HepG2 (cell line): Measurements from ENCODE around the gene DNASE1L2. TPM values are rescaled to one million over a fixed set of nuclear protein-coding genes. Genes with fewer than 3 reads are reported as not detected.
A peak's percentile ranks its signal among the peaks of the same experiment; 100 is the strongest.

Experiments used
- AGO1 ChIP-seq: fragments of 200-400 bp; formaldehyde crosslinking; IDR thresholded peaks from 2 replicates; pipeline ENCODE4 v1.6.1; 2017; ENCODE audit warnings: mild to moderate bottlenecking, low read depth, low read length, moderate library complexity; ENCODE audit not compliant: poor library complexity, severe bottlenecking
- BCL6 ChIP-seq: IDR thresholded peaks from 2 replicates; pipeline ENCODE4 v1.6.1; 2016; ENCODE audit warnings: missing genetic modification reagents, missing compliant biosample characterization
- BHLHE40 ChIP-seq: IDR thresholded peaks from 2 replicates; pipeline ENCODE4 v1.6.1; 2011; ENCODE audit warnings: low read length, improper control_type of control experiment
- CBX1 ChIP-seq: IDR thresholded peaks from one replicate; pipeline ENCODE4 v1.6.1; 2016; ENCODE audit warnings: antibody characterized with exemption, low read depth
- EEA1 ChIP-seq: sonication (generic); formaldehyde crosslinking; IDR thresholded peaks from 2 replicates; pipeline ENCODE4 v1.5.1; 2020; ENCODE audit warnings: mild to moderate bottlenecking, missing genetic modification reagents, borderline replicate concordance
- ISX ChIP-seq: sonication (generic); formaldehyde crosslinking; conservative IDR thresholded peaks from 2 replicates; pipeline ENCODE4 v1.5.0; 2020; ENCODE audit warnings: missing genetic modification reagents
- KAT8 ChIP-seq: IDR thresholded peaks from 2 replicates; pipeline ENCODE4 v1.6.1; 2016; ENCODE audit warnings: missing genetic modification reagents, missing compliant biosample characterization
- PITX1 ChIP-seq: sonication (generic); formaldehyde crosslinking; IDR thresholded peaks from 2 replicates; pipeline ENCODE4 v1.5.1; 2020; ENCODE audit warnings: mild to moderate bottlenecking, missing genetic modification reagents
- SETDB1 ChIP-seq: sonication (generic); formaldehyde crosslinking; IDR thresholded peaks from 2 replicates; pipeline ENCODE4 v1.5.1; 2020; ENCODE audit warnings: missing genetic modification reagents, mild to moderate bottlenecking, borderline replicate concordance
- SMAD9 ChIP-seq: sonication (generic); formaldehyde crosslinking; IDR thresholded peaks from 2 replicates; pipeline ENCODE4 v1.5.1; 2020; ENCODE audit warnings: mild to moderate bottlenecking, missing genetic modification reagents
- SPEN ChIP-seq: sonication (generic); formaldehyde crosslinking; IDR thresholded peaks from 2 replicates; pipeline ENCODE4 v1.5.1; 2020; ENCODE audit warnings: low read depth, mild to moderate bottlenecking, missing genetic modification reagents
- SRY ChIP-seq: sonication (generic); formaldehyde crosslinking; IDR thresholded peaks from 2 replicates; pipeline ENCODE4 v1.8.0; 2022; ENCODE audit warnings: mild to moderate bottlenecking, missing genetic modification reagents
- ZBTB38 ChIP-seq: sonication (generic); formaldehyde crosslinking; IDR thresholded peaks from 2 replicates; pipeline ENCODE4 v1.5.1; 2020; ENCODE audit warnings: mild to moderate bottlenecking, missing genetic modification reagents
- ZFX ChIP-seq: sonication (generic); formaldehyde crosslinking; IDR thresholded peaks from 2 replicates; pipeline ENCODE4 v1.4.0; 2020; ENCODE audit warnings: mild to moderate bottlenecking, low read depth, missing genetic modification reagents, moderate library complexity
- ZMYM2 ChIP-seq: sonication (generic); formaldehyde crosslinking; IDR thresholded peaks from 2 replicates; pipeline ENCODE4 v1.8.0; 2022; ENCODE audit warnings: mild to moderate bottlenecking, missing genetic modification reagents
- ZNF232 ChIP-seq: sonication (generic); formaldehyde crosslinking; IDR thresholded peaks from 2 replicates; pipeline ENCODE4 v1.4.0; 2020; ENCODE audit warnings: missing genetic modification reagents, borderline replicate concordance
- ZNF326 ChIP-seq: sonication (generic); formaldehyde crosslinking; IDR thresholded peaks from 2 replicates; pipeline ENCODE4 v1.4.0; 2020; ENCODE audit warnings: missing genetic modification reagents, borderline replicate concordance
- ZNF432 ChIP-seq: sonication (generic); formaldehyde crosslinking; IDR thresholded peaks from 2 replicates; pipeline ENCODE4 v1.5.0; 2020; ENCODE audit warnings: missing genetic modification reagents, mild to moderate bottlenecking, borderline replicate concordance
- ZNF468 ChIP-seq: sonication (generic); formaldehyde crosslinking; IDR thresholded peaks from 2 replicates; pipeline ENCODE4 v1.8.0; 2022; ENCODE audit warnings: mild to moderate bottlenecking, moderate library complexity, missing genetic modification reagents
- ZNF564 ChIP-seq: sonication (generic); formaldehyde crosslinking; IDR thresholded peaks from 2 replicates; pipeline ENCODE4 v1.8.1; 2023; ENCODE audit warnings: mild to moderate bottlenecking, missing genetic modification reagents
- ZNF605 ChIP-seq: sonication (generic); formaldehyde crosslinking; IDR thresholded peaks from 2 replicates; pipeline ENCODE4 v1.8.0; 2022; ENCODE audit warnings: mild to moderate bottlenecking, missing genetic modification reagents
- ZNF691 ChIP-seq: sonication (generic); formaldehyde crosslinking; IDR thresholded peaks from 2 replicates; pipeline ENCODE4 v1.4.0; 2020; ENCODE audit warnings: missing genetic modification reagents, low read depth, mild to moderate bottlenecking, borderline replicate concordance
- ZSCAN20 ChIP-seq: sonication (generic); formaldehyde crosslinking; IDR thresholded peaks from 2 replicates; pipeline ENCODE4 v1.4.0; 2020; ENCODE audit warnings: missing genetic modification reagents, mild to moderate bottlenecking, borderline replicate concordance
- polyA plus RNA-seq, 8 experiments: library from polyadenylated mRNA; depleted of rRNA in 3 of 8; stranded (reverse) in 7 of 8; unstranded in 1 of 8; fragments of >200 nt; fragmentation: Illumina TruSeq in 4 of 8; extraction: Trizol in 4 of 8; gene quantifications; 2 replicates each; pipeline versions ENCODE4 v1.2.1 to v1.2.3, GENCODE V29; 2011 to 2016; ENCODE audit warnings: low read depth in 4 of 8, missing spikeins in 1 of 8, mixed read lengths in 1 of 8; ENCODE audit not compliant: insufficient read depth in 1 of 8
- total RNA-seq, 5 experiments: library from RNA; depleted of rRNA; stranded (reverse); fragments of >200 nt; fragmentation: Illumina TruSeq; extraction: Trizol; gene quantifications; 2 replicates each; pipeline ENCODE4 v1.2.3, GENCODE V29; 2016; ENCODE audit warnings: low read depth in 1 of 5
- TF ChIP-seq, protein P1 (sequence below): sonication (generic); formaldehyde crosslinking; IDR thresholded peaks from 2 replicates; pipeline ENCODE4 v1.8.1; 2023; ENCODE audit warnings: mild to moderate bottlenecking, missing genetic modification reagents
- TF ChIP-seq, protein P2 (sequence below): sonication (generic); formaldehyde crosslinking; IDR thresholded peaks from 2 replicates; pipeline ENCODE4 v1.4.0; 2020; ENCODE audit warnings: missing genetic modification reagents, borderline replicate concordance
- TF ChIP-seq, protein P3 (sequence below): IDR thresholded peaks from 2 replicates; pipeline ENCODE4 v1.6.1; 2016; ENCODE audit warnings: low read depth

The DNASE1L2 gene
- total and polyA plus RNA-seq, 2 of the 13 experiments (the other 11 are each of a cell fraction or from before 2014, with no cell fraction given), result 0.44 to 0.50 TPM

DNA sequence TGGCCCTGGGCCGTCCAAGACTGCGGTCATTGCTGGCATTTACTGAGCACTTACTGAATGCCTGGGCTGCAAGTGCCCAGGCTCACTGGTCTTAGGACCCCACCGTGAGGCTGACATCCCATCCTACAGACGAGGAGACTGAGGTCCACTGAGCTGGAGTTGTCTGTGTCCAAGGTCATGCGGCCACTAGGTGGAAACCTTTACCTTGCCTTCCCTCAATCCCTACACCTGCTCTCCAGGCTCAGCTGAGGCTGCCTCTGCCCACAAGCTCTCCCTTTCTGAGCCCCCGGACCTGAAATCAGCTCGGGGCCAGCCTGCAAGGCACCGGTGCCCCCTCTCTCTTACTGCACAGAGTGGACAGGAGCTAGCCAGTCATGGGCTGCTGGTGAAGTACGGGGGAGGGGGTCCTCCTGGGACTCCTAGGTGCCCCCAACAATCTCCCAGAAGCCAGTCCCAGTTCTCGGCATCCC lies 41.4 kb upstream of the DNASE1L2 start (continued):
- no peak for TF ChIP-seq ZNF564
- TF ChIP-seq, protein P1, sequence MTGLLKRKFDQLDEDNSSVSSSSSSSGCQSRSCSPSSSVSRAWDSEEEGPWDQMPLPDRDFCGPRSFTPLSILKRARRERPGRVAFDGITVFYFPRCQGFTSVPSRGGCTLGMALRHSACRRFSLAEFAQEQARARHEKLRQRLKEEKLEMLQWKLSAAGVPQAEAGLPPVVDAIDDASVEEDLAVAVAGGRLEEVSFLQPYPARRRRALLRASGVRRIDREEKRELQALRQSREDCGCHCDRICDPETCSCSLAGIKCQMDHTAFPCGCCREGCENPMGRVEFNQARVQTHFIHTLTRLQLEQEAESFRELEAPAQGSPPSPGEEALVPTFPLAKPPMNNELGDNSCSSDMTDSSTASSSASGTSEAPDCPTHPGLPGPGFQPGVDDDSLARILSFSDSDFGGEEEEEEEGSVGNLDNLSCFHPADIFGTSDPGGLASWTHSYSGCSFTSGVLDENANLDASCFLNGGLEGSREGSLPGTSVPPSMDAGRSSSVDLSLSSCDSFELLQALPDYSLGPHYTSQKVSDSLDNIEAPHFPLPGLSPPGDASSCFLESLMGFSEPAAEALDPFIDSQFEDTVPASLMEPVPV (CRISPR knock-in tag), result no peak
- peak; percentile 91 for TF ChIP-seq ZMYM2 (CRISPR knock-in tag)
- 0 out of 2 replicates have a peak, but pooled peaks have one; percentile 31 for TF ChIP-seq ZNF232 (CRISPR knock-in tag)
- TF ChIP-seq, protein P2, sequence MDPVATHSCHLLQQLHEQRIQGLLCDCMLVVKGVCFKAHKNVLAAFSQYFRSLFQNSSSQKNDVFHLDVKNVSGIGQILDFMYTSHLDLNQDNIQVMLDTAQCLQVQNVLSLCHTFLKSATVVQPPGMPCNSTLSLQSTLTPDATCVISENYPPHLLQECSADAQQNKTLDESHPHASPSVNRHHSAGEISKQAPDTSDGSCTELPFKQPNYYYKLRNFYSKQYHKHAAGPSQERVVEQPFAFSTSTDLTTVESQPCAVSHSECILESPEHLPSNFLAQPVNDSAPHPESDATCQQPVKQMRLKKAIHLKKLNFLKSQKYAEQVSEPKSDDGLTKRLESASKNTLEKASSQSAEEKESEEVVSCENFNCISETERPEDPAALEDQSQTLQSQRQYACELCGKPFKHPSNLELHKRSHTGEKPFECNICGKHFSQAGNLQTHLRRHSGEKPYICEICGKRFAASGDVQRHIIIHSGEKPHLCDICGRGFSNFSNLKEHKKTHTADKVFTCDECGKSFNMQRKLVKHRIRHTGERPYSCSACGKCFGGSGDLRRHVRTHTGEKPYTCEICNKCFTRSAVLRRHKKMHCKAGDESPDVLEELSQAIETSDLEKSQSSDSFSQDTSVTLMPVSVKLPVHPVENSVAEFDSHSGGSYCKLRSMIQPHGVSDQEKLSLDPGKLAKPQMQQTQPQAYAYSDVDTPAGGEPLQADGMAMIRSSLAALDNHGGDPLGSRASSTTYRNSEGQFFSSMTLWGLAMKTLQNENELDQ (CRISPR knock-in tag), result no peak
- TF ChIP-seq SETDB1 (CRISPR knock-in tag), result no peak
- 0 out of 2 replicates have a peak, but pooled peaks have one; percentile 39 for TF ChIP-seq ZNF691 (CRISPR knock-in tag)
- no peak for TF ChIP-seq ZNF432
- peak; percentile 32; the same call in 1 of the 2 replicates for TF ChIP-seq SPEN (CRISPR knock-in tag)
- TF ChIP-seq ZFX (CRISPR knock-in tag), result 0 out of 2 replicates have a peak, but pooled peaks have one; percentile 1
- no peak for TF ChIP-seq ISX (CRISPR knock-in tag)
- no peak for TF ChIP-seq SMAD9 (CRISPR knock-in tag)
- peak; percentile 23 for TF ChIP-seq CBX1
- TF ChIP-seq ZNF605, result 0 out of 2 replicates have a peak, but pooled peaks have one; percentile 13
- TF ChIP-seq ZSCAN20, result no peak
- no peak for TF ChIP-seq BHLHE40
- TF ChIP-seq ZNF326 (CRISPR knock-in tag), result no peak
- no peak for TF ChIP-seq BCL6 (CRISPR knock-in tag)
- TF ChIP-seq AGO1, result no peak
- TF ChIP-seq, protein P3, sequence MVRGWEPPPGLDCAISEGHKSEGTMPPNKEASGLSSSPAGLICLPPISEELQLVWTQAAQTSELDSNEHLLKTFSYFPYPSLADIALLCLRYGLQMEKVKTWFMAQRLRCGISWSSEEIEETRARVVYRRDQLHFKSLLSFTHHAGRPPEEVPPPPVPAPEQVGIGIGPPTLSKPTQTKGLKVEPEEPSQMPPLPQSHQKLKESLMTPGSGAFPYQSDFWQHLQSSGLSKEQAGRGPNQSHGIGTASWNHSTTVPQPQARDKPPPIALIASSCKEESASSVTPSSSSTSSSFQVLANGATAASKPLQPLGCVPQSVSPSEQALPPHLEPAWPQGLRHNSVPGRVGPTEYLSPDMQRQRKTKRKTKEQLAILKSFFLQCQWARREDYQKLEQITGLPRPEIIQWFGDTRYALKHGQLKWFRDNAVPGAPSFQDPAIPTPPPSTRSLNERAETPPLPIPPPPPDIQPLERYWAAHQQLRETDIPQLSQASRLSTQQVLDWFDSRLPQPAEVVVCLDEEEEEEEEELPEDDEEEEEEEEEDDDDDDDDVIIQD (CRISPR knock-in tag), result no peak
- TF ChIP-seq KAT8 (CRISPR knock-in tag), result no peak
- TF ChIP-seq EEA1, result 0 out of 2 replicates have a peak, but pooled peaks have one; percentile 27
- TF ChIP-seq SRY (CRISPR knock-in tag), result no peak
- TF ChIP-seq ZBTB38 (CRISPR knock-in tag), result peak; percentile 42; the same call in 1 of the 2 replicates
- TF ChIP-seq PITX1, result no peak
- 0 out of 2 replicates have a peak, but pooled peaks have one; percentile 46 for TF ChIP-seq ZNF468
